Activated T-cell treated with anti-CD3 and anti-CD28 coated beads, Interleukin-2, amount 50 U/mL, for 72 hours (primary cell): Measurements from ENCODE around the gene TMEM161A. TPM values are rescaled to one million over a fixed set of nuclear protein-coding genes. Genes with fewer than 3 reads are reported as not detected.

Experiments used
- total RNA-seq, 2 donors: library from RNA; stranded (reverse); gene quantifications; one replicate each; pipeline ENCODE4 v1.2.3, GENCODE V29; 2022

The TMEM161A gene
- total RNA-seq, 2 donors from 2014 or later: 16.1 to 17.6 TPM

Other genes starting within 250 kb of the TMEM161A start
- not detected for gene CERS1, start 242.3 kb downstream of the TMEM161A start, total RNA-seq
- 100 to 1,000 TPM; 191 to 222 TPM for gene COPE, start 219.1 kb downstream of the TMEM161A start, total RNA-seq
- gene DDX49, start 218.8 kb downstream of the TMEM161A start, total RNA-seq: 10 to 100 TPM; 46.4 to 68.5 TPM
- gene HOMER3, start 197.3 kb downstream of the TMEM161A start, total RNA-seq: 1 to 10 TPM in 1 of 2 donors, under 1 TPM in 1; 0.86 to 1.8 TPM
- 100 to 1,000 TPM; 106 to 122 TPM for gene SUGP2, start 105.0 kb downstream of the TMEM161A start, total RNA-seq
- gene ARMC6, start 104.9 kb downstream of the TMEM161A start, total RNA-seq: 10 to 100 TPM; 20.4 to 22.8 TPM
- gene SLC25A42, start 74.5 kb downstream of the TMEM161A start, total RNA-seq: 10 to 100 TPM; 18.2 to 27.7 TPM
- gene MEF2B, start 31.8 kb upstream of the TMEM161A start, total RNA-seq: 1 to 10 TPM; 2.1 to 6.4 TPM
- 10 to 100 TPM; 10.7 to 16.2 TPM for gene BORCS8, start 53.7 kb upstream of the TMEM161A start, total RNA-seq
- 100 to 1,000 TPM in 1 of 2 donors, 10 to 100 TPM in 1; 83.8 to 107 TPM for gene RFXANK, start 53.8 kb upstream of the TMEM161A start, total RNA-seq
- gene NR2C2AP, start 64.9 kb upstream of the TMEM161A start, total RNA-seq: 10 to 100 TPM; 27.5 to 34.6 TPM
- under 1 TPM in 1 of 2 donors, not detected in 1; 0.14 TPM for gene NCAN, start 73.5 kb upstream of the TMEM161A start, total RNA-seq
- gene TM6SF2, start 134.8 kb upstream of the TMEM161A start, total RNA-seq: not detected
- gene SUGP1, start 182.0 kb upstream of the TMEM161A start, total RNA-seq: 10 to 100 TPM; 67.3 to 69.9 TPM
- gene MAU2, start 182.4 kb upstream of the TMEM161A start, total RNA-seq: 10 to 100 TPM; 64.2 to 68.5 TPM